ENCODE measurements around the gene SMAD3.

DNA sequence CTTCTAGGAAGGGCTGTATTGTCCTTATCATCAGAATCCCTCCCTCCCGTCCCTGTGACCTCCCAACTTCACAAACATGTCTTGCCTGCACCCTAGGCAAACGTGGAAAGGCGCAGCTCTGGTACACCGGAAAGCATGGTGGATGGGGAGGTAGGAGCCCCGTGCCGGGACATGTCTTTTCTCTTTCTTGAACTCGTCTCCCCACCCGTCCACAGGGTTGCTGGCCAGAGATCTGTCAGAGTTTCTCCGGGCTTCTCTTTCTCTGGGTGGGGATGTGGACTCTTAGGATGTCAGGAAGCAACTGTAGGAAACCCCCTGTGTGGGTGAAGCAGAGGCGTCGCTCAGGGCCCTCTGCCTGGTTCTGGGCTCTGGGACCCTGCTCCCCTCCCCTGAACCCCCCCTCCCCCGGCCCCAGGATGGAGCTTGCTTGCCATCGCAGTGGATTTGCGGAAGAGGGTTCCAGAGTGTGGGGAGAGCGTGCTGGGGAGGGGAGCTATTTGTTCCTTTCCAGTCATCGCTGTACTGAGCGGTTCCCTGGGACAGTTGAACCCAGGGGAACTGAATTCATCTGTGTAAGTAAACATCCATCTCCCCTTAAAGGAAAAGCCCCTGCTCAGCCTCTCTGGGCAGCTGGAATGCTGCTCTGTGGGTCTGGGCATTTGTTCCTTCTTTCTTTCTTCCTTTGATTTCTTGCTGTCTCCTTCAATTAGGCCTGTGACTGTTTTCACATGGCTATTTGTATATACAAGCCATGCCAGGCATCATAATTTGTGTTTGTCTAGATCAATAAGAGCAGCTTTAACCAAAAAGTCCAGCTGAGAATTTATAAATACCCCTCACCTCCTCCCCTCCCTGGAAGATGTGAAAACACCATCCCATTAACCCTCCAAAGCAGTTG is 72.8 kb downstream of the SMAD3 start:
- TF ChIP-seq, protein P1, sequence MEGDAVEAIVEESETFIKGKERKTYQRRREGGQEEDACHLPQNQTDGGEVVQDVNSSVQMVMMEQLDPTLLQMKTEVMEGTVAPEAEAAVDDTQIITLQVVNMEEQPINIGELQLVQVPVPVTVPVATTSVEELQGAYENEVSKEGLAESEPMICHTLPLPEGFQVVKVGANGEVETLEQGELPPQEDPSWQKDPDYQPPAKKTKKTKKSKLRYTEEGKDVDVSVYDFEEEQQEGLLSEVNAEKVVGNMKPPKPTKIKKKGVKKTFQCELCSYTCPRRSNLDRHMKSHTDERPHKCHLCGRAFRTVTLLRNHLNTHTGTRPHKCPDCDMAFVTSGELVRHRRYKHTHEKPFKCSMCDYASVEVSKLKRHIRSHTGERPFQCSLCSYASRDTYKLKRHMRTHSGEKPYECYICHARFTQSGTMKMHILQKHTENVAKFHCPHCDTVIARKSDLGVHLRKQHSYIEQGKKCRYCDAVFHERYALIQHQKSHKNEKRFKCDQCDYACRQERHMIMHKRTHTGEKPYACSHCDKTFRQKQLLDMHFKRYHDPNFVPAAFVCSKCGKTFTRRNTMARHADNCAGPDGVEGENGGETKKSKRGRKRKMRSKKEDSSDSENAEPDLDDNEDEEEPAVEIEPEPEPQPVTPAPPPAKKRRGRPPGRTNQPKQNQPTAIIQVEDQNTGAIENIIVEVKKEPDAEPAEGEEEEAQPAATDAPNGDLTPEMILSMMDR (IDR thresholded peaks at IDR 0.05; ENCODE audit: poor library complexity, severe bottlenecking): no peak
- no peak for TF ChIP-seq RAD21 (conservative IDR thresholded peaks at IDR 0.05)
- TF ChIP-seq POLR2AphosphoS5 (IDR thresholded peaks at IDR 0.05): no peak
- no peak for TF ChIP-seq EZH2 (IDR thresholded peaks at IDR 0.05; ENCODE audit: borderline replicate concordance, insufficient read depth, low read length, poor library complexity, severe bottlenecking)
- TF ChIP-seq EP300 (conservative IDR thresholded peaks at IDR 0.05; ENCODE audit: poor library complexity, severe bottlenecking): no peak
- TF ChIP-seq SMC3 (conservative IDR thresholded peaks at IDR 0.05; ENCODE audit: poor library complexity): no peak

Data from neural cell (in vitro differentiated cells).